HTR-8/SVneo (cell line): ENCODE data around the gene KLF2.
A peak's percentile ranks its signal among the peaks of the same experiment; 100 is the strongest.

Experiments used
- DNase-seq: peaks from one replicate; pipeline ENCODE4 v3.0.0; 2011; ENCODE audit warnings: low spot score, mixed read lengths; ENCODE audit not compliant: insufficient read length
- FAIRE-seq: peaks from 2 replicates; lab custom pipeline; 2011; peaks lifted over from hg19 to GRCh38; lab: Jason Lieb, UNC

The KLF2 gene

GRCh38 chr19:16361254-16361653, 36.6 kb downstream of the KLF2 start:
- no peak for FAIRE-seq
- DNase-seq = no peak

- DNase-seq (no peak), FAIRE-seq (no peak)
Observed at GRCh38 chr19:16361926-16362325, 37.3 kb downstream of the KLF2 start.

GRCh38 chr19:16363133-16363851, 38.7 kb downstream of the KLF2 start:
- no peak for FAIRE-seq
- no peak for DNase-seq

GRCh38 chr19:16363852-16364230, 39.2 kb downstream of the KLF2 start:
- no peak for FAIRE-seq

GRCh38 chr19:16364231-16364865, 39.7 kb downstream of the KLF2 start:
- no peak for FAIRE-seq
- no peak for DNase-seq

More at GRCh38 chr19:16363852-16364230, 39.2 kb downstream of the KLF2 start:
- DNase-seq = no peak

GRCh38 chr19:16365300-16365996, 40.8 kb downstream of the KLF2 start:
- DNase-seq = no peak
- FAIRE-seq = no peak

GRCh38 chr19:16366056-16366432, 41.4 kb downstream of the KLF2 start:
- FAIRE-seq (no peak), DNase-seq (no peak)

GRCh38 chr19:16366433-16367260, 42.0 kb downstream of the KLF2 start:
- FAIRE-seq (no peak), DNase-seq (no peak)

GRCh38 chr19:16367261-16367683, 42.6 kb downstream of the KLF2 start:
- DNase-seq = no peak
- no peak for FAIRE-seq

GRCh38 chr19:16368385-16369305, 44.0 kb downstream of the KLF2 start:
- DNase-seq (no peak), FAIRE-seq (no peak)

GRCh38 chr19:16369306-16369663, 44.7 kb downstream of the KLF2 start:
- DNase-seq (no peak), FAIRE-seq (no peak)

- no peak for DNase-seq
- no peak for FAIRE-seq
Observed at GRCh38 chr19:16369664-16370576, 45.3 kb downstream of the KLF2 start.

- no peak for DNase-seq
- FAIRE-seq = no peak
Observed at GRCh38 chr19:16370641-16371391, 46.2 kb downstream of the KLF2 start.

- DNase-seq (no peak), FAIRE-seq (no peak)
Observed at GRCh38 chr19:16371540-16371986, 46.9 kb downstream of the KLF2 start.

- no peak for DNase-seq
- FAIRE-seq = no peak
Observed at GRCh38 chr19:16372065-16372915, 47.7 kb downstream of the KLF2 start.

GRCh38 chr19:16373079-16373478, 48.5 kb downstream of the KLF2 start:
- no peak for DNase-seq
- FAIRE-seq = no peak

GRCh38 chr19:16373532-16373931, 48.9 kb downstream of the KLF2 start:
- no peak for DNase-seq

More at GRCh38 chr19:16373532-16373931, 48.9 kb downstream of the KLF2 start:
- peak; percentile 16 for FAIRE-seq
